Measurements from ENCODE around the gene OSTF1.

- TF ChIP-seq POLR2A (IDR thresholded peaks at IDR 0.05) (no peak), CTCF (IDR thresholded peaks at IDR 0.05) (no peak)
Observed at GRCh38 chr9:75046725-75047345, 41.5 kb upstream of the OSTF1 start.

Measured in Peyer's patch (tissue), 4 donors.